Smooth muscle cell (in vitro differentiated cells): ENCODE data around the gene ECHS1. TPM values are rescaled to one million over a fixed set of nuclear protein-coding genes. Genes with fewer than 3 reads are reported as not detected.

ENCODE experiments used
- DNase-seq: peaks from one replicate; lab custom pipeline; 2025; ENCODE audit not compliant: unreplicated experiment; lab: John Stamatoyannopoulos, UW
- H2AFZ ChIP-seq: fragments of 200-600 bp; sonication (generic); 2 replicates; pipeline ENCODE4 v1.6.0; 2016; ENCODE audit warnings: antibody characterized with exemption, low read depth, mild to moderate bottlenecking
- H3F3A ChIP-seq: fragments of 200-600 bp; sonication (generic); 2 replicates; pipeline ENCODE4 v1.6.0; 2017; ENCODE audit warnings: antibody characterized with exemption, low read depth
- H3K27ac ChIP-seq: fragments of 200-600 bp; sonication (generic); 2 replicates; pipeline ENCODE4 v1.5.1; 2016; ENCODE audit warnings: low read depth, mild to moderate bottlenecking
- H3K27me3 ChIP-seq: fragments of 200-600 bp; sonication (generic); 2 replicates; pipeline ENCODE4 v1.6.1; 2016; ENCODE audit warnings: low read depth, mild to moderate bottlenecking
- H3K36me3 ChIP-seq: fragments of 200-600 bp; sonication (generic); 2 replicates; pipeline ENCODE4 v1.5.1; 2016; ENCODE audit warnings: low read depth
- H3K4me1 ChIP-seq: fragments of 200-600 bp; sonication (generic); 2 replicates; pipeline ENCODE4 v1.5.1; 2016; ENCODE audit warnings: low read depth
- H3K4me2 ChIP-seq: fragments of 200-600 bp; sonication (generic); 2 replicates; pipeline ENCODE4 v1.6.0; 2016; ENCODE audit warnings: mild to moderate bottlenecking
- H3K4me3 ChIP-seq: fragments of 200-600 bp; sonication (generic); 2 replicates; pipeline ENCODE4 v1.5.1; 2016; ENCODE audit warnings: mild to moderate bottlenecking
- H3K79me2 ChIP-seq: fragments of 200-600 bp; sonication (generic); 2 replicates; pipeline ENCODE4 v1.6.0; 2016; ENCODE audit warnings: low read depth, mild to moderate bottlenecking
- H3K9ac ChIP-seq: fragments of 200-600 bp; sonication (generic); 2 replicates; pipeline ENCODE4 v1.6.0; 2016; ENCODE audit warnings: low read depth
- H3K9me3 ChIP-seq: fragments of 200-600 bp; sonication (generic); replicated peaks from 2 replicates; pipeline ENCODE4 v1.5.1; 2016; ENCODE audit warnings: low read depth
- H4K20me1 ChIP-seq: fragments of 200-600 bp; sonication (generic); 2 replicates; pipeline ENCODE4 v1.6.0; 2016; ENCODE audit warnings: low read depth
- WGBS: methylation state at CpG from one replicate; pipeline ENCODE4 v1.1.7; 2016; ENCODE audit warnings: low lambda C conversion rate; 5-methylcytosine and 5-hydroxymethylcytosine counted together
- polyA plus RNA-seq: library from polyadenylated mRNA; unstranded; fragments of >200 nt; fragmentation: Nextera tagmentation; extraction: Ambion mirVana; gene quantifications from 2 replicates; pipeline ENCODE4 v1.2.1, GENCODE V29; 2016
- total RNA-seq: library from RNA; depleted of rRNA; stranded (reverse); fragments of >200 nt; gene quantifications from 2 replicates; pipeline ENCODE4 v1.2.3, GENCODE V29; 2014
- TF ChIP-seq, protein P1 (sequence below): fragments of 200-600 bp; sonication (generic); IDR thresholded peaks from 2 replicates; pipeline ENCODE4 v1.5.1; 2017; ENCODE audit warnings: borderline replicate concordance, mild to moderate bottlenecking, antibody characterized with exemption; ENCODE audit not compliant: insufficient read depth, poor library complexity, severe bottlenecking

The ECHS1 gene
- total and polyA plus RNA-seq, 2 experiments from 2014 or later = 63.8 to 112 TPM

- Histone ChIP-seq H3K27me3 (no peaks in the 10 kb centered on the region), H3K4me2 (peak overlapping the region; percentile 90), H3K4me1 (no peaks in the 10 kb centered on the region), H2AFZ (no peak overlapping the region), H4K20me1 (peaks cover 19% of the 10 kb centered on the region), H3K79me2 (no peaks in the 10 kb centered on the region), H3F3A (no peaks in the 10 kb centered on the region), H3K9me3 (no peaks in the 10 kb centered on the region), H3K36me3 (no peaks in the 10 kb centered on the region), H3K4me3 (no peak overlapping the region), H3K9ac (no peak overlapping the region), H3K27ac (no peak overlapping the region)
- TF ChIP-seq, protein P1, sequence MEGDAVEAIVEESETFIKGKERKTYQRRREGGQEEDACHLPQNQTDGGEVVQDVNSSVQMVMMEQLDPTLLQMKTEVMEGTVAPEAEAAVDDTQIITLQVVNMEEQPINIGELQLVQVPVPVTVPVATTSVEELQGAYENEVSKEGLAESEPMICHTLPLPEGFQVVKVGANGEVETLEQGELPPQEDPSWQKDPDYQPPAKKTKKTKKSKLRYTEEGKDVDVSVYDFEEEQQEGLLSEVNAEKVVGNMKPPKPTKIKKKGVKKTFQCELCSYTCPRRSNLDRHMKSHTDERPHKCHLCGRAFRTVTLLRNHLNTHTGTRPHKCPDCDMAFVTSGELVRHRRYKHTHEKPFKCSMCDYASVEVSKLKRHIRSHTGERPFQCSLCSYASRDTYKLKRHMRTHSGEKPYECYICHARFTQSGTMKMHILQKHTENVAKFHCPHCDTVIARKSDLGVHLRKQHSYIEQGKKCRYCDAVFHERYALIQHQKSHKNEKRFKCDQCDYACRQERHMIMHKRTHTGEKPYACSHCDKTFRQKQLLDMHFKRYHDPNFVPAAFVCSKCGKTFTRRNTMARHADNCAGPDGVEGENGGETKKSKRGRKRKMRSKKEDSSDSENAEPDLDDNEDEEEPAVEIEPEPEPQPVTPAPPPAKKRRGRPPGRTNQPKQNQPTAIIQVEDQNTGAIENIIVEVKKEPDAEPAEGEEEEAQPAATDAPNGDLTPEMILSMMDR = no peak
- DNase-seq = no peak
- 97% methylated on average over 3 of the region's 3 CpGs for WGBS
Observed at GRCh38 chr10:133355991-133356390, 17.2 kb downstream of the ECHS1 start.

DNA sequence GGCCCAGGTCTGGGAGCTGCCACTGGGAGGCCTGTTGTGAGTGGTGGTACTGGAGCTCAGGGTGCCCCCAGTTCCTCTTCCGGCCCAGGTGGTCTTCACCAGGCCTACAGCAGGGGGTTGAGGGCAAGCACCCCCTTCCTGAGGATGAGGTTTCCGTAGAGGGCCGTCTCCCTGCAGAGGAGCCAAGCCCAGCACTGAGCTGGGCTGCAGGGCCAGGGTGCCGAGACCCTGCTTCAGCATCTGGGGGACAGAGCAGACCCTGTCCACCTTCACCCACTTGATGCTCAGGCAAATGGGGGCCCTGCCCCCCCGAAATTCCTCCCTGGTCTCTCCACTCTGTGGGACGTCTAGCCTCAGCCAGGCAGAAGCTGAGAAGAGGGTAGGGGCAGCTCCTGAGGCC lies 17.9 kb downstream of the ECHS1 start:
- H3K36me3 ChIP-seq = no peaks in the 10 kb centered on the region
- H3K9me3 ChIP-seq = no peaks in the 10 kb centered on the region
- no peak overlapping the region for H3K27ac ChIP-seq
- WGBS = 93% methylated on average over 6 of the region's 6 CpGs
- no peak overlapping the region for H3K4me3 ChIP-seq
- TF ChIP-seq, protein P1 = no peak
- no peaks in the 10 kb centered on the region for H3K27me3 ChIP-seq
- H2AFZ ChIP-seq = no peak overlapping the region
- no peak overlapping the region for H3K4me2 ChIP-seq
- peaks cover 19% of the 10 kb centered on the region for H4K20me1 ChIP-seq
- DNase-seq = no peak
- H3F3A ChIP-seq = no peaks in the 10 kb centered on the region
- no peak overlapping the region for H3K9ac ChIP-seq
- no peaks in the 10 kb centered on the region for H3K79me2 ChIP-seq
- H3K4me1 ChIP-seq = no peaks in the 10 kb centered on the region

GRCh38 chr10:133354672-133355240 lies 18.4 kb downstream of the ECHS1 start:
- Histone ChIP-seq H3K36me3 (no peaks in the 10 kb centered on the region), H2AFZ (no peak overlapping the region), H3F3A (no peaks in the 10 kb centered on the region), H4K20me1 (peaks cover 19% of the 10 kb centered on the region), H3K79me2 (no peaks in the 10 kb centered on the region), H3K9me3 (no peaks in the 10 kb centered on the region), H3K4me2 (no peak overlapping the region), H3K4me1 (no peaks in the 10 kb centered on the region), H3K4me3 (no peak overlapping the region), H3K27ac (no peak overlapping the region), H3K9ac (no peak overlapping the region), H3K27me3 (no peaks in the 10 kb centered on the region)
- DNase-seq = no peak
- 95% methylated on average over 14 of the region's 14 CpGs for WGBS
- TF ChIP-seq, protein P1 = no peak

- H4K20me1 ChIP-seq = peaks cover 19% of the 10 kb centered on the region
- no peaks in the 10 kb centered on the region for H3K36me3 ChIP-seq
- no peak overlapping the region for H2AFZ ChIP-seq
- no peak overlapping the region for H3K4me3 ChIP-seq
- no peak for DNase-seq
- H3K27me3 ChIP-seq = no peaks in the 10 kb centered on the region
- TF ChIP-seq, protein P1 = no peak
- H3K4me1 ChIP-seq = no peaks in the 10 kb centered on the region
- no peak overlapping the region for H3K9ac ChIP-seq
- H3K4me2 ChIP-seq = no peak overlapping the region
- no peaks in the 10 kb centered on the region for H3K9me3 ChIP-seq
- no peaks in the 10 kb centered on the region for H3K79me2 ChIP-seq
- H3F3A ChIP-seq = no peaks in the 10 kb centered on the region
- WGBS = 90% methylated on average over 13 of the region's 16 CpGs
- no peak overlapping the region for H3K27ac ChIP-seq
Observed at GRCh38 chr10:133353988-133354605, 19.1 kb downstream of the ECHS1 start.
